ENCODE results near the gene APCS. TPM values are rescaled to one million over a fixed set of nuclear protein-coding genes. Genes with fewer than 3 reads are reported as not detected.

APCS gene
- not detected in 2 replicates for total RNA-seq

GRCh38 chr1:159587461-159587951, at the start of gene APCS:
Gene APCS, plus strand, starts transcription at chr1:159587826. Its CDS starts 96 bp downstream, at chr1:159587922.
- Histone ChIP-seq H3K4me3 (ENCODE audit: low read depth, low read length) (no peak within 1 kb of the TSS), H3K36me3 (ENCODE audit: control insufficient read depth, insufficient read depth, low read length) (no peaks in the 10 kb centered on the region), H3K27me3 (ENCODE audit: control insufficient read depth, insufficient read depth, low read length) (no peaks in the 10 kb centered on the region)
- no peak for TF ChIP-seq CTCF (IDR thresholded peaks at IDR 0.05; ENCODE audit: insufficient read depth, low read length, poor library complexity, severe bottlenecking)
- no peak for DNase-seq (ENCODE audit: low read depth)

GRCh38 chr1:159548126-159548525, 39.5 kb upstream of the APCS start:
- TF ChIP-seq CTCF (IDR thresholded peaks at IDR 0.05; ENCODE audit: insufficient read depth, low read length, poor library complexity, severe bottlenecking) = no peak
- Histone ChIP-seq H3K4me3 (ENCODE audit: low read depth, low read length) (no peak overlapping the region), H3K27me3 (ENCODE audit: control insufficient read depth, insufficient read depth, low read length) (no peaks in the 10 kb centered on the region), H3K36me3 (ENCODE audit: control insufficient read depth, insufficient read depth, low read length) (no peaks in the 10 kb centered on the region)
- no peak for DNase-seq (ENCODE audit: low read depth)

- TF ChIP-seq CTCF (IDR thresholded peaks at IDR 0.05; ENCODE audit: insufficient read depth, low read length, poor library complexity, severe bottlenecking) = no peak
- Histone ChIP-seq H3K4me3 (ENCODE audit: low read depth, low read length) (no peak overlapping the region), H3K27me3 (ENCODE audit: control insufficient read depth, insufficient read depth, low read length) (no peaks in the 10 kb centered on the region), H3K36me3 (ENCODE audit: control insufficient read depth, insufficient read depth, low read length) (no peaks in the 10 kb centered on the region)
- no peak for DNase-seq (ENCODE audit: low read depth)
Observed at GRCh38 chr1:159554261-159554660, 33.4 kb upstream of the APCS start.

GRCh38 chr1:159554696-159555095, 32.9 kb upstream of the APCS start:
- no peak for TF ChIP-seq CTCF (IDR thresholded peaks at IDR 0.05; ENCODE audit: insufficient read depth, low read length, poor library complexity, severe bottlenecking)
- H3K36me3 ChIP-seq (ENCODE audit: control insufficient read depth, insufficient read depth, low read length) = no peaks in the 10 kb centered on the region
- H3K27me3 ChIP-seq (ENCODE audit: control insufficient read depth, insufficient read depth, low read length) = no peaks in the 10 kb centered on the region
- DNase-seq (ENCODE audit: low read depth) = no peak
- no peak overlapping the region for H3K4me3 ChIP-seq (ENCODE audit: low read depth, low read length)

GRCh38 chr1:159556931-159557369, 30.7 kb upstream of the APCS start:
- no peak for DNase-seq (ENCODE audit: low read depth)
- Histone ChIP-seq H3K36me3 (ENCODE audit: control insufficient read depth, insufficient read depth, low read length) (no peaks in the 10 kb centered on the region), H3K27me3 (ENCODE audit: control insufficient read depth, insufficient read depth, low read length) (no peaks in the 10 kb centered on the region), H3K4me3 (ENCODE audit: low read depth, low read length) (no peak overlapping the region)
- TF ChIP-seq CTCF (IDR thresholded peaks at IDR 0.05; ENCODE audit: insufficient read depth, low read length, poor library complexity, severe bottlenecking) = no peak

- DNase-seq (ENCODE audit: low read depth) = no peak
- no peaks in the 10 kb centered on the region for H3K36me3 ChIP-seq (ENCODE audit: control insufficient read depth, insufficient read depth, low read length)
- no peaks in the 10 kb centered on the region for H3K27me3 ChIP-seq (ENCODE audit: control insufficient read depth, insufficient read depth, low read length)
- TF ChIP-seq CTCF (IDR thresholded peaks at IDR 0.05; ENCODE audit: insufficient read depth, low read length, poor library complexity, severe bottlenecking) = no peak
- no peak overlapping the region for H3K4me3 ChIP-seq (ENCODE audit: low read depth, low read length)
Observed at GRCh38 chr1:159560599-159560998, 27.0 kb upstream of the APCS start.
